ENCODE results near the gene ATP5PO.

DNA sequence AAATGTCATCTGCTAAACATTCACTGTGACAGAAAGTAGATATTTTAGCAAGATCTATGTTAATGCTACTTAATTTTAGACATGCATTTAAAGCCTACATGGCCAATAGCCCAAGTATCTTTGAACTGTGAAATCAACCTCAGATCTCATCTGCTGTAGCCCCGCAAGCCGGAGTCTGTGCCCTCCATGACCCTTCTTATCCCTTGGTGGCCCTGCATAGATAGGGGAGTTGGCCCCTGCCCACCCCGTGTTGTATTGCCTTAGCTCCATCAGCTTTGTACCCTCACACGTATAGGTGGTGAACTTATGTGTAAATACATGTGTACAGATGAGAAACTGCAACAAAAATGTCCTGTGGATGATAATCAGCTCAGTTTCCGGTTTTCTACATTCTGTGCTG is 18.5 kb downstream of the ATP5PO start:
- TF ChIP-seq, protein P1, sequence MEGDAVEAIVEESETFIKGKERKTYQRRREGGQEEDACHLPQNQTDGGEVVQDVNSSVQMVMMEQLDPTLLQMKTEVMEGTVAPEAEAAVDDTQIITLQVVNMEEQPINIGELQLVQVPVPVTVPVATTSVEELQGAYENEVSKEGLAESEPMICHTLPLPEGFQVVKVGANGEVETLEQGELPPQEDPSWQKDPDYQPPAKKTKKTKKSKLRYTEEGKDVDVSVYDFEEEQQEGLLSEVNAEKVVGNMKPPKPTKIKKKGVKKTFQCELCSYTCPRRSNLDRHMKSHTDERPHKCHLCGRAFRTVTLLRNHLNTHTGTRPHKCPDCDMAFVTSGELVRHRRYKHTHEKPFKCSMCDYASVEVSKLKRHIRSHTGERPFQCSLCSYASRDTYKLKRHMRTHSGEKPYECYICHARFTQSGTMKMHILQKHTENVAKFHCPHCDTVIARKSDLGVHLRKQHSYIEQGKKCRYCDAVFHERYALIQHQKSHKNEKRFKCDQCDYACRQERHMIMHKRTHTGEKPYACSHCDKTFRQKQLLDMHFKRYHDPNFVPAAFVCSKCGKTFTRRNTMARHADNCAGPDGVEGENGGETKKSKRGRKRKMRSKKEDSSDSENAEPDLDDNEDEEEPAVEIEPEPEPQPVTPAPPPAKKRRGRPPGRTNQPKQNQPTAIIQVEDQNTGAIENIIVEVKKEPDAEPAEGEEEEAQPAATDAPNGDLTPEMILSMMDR (conservative IDR thresholded peaks at IDR 0.05 in 1 of 2, IDR thresholded peaks at IDR 0.05 in 1 of 2; ENCODE audit: low read depth in 1 of 2, low read length in 2 of 2): no peak
- no peak for TF ChIP-seq EZH2 (IDR thresholded peaks at IDR 0.05; ENCODE audit: low read length, missing control alignments)

Measured in fibroblast of lung (primary cell).